Stomach (tissue), 4 donors: ENCODE results near the gene ZNF613.

Experiments used
- POLR2A ChIP-seq, 4 donors: fragments of 450-650 bp; IDR thresholded peaks; one replicate each; pipeline ENCODE4 v1.6.1; 2016; ENCODE audit warnings: antibody characterized with exemption in 4 of 4, control low read depth in 2 of 4, mild to moderate bottlenecking in 1 of 4, moderate library complexity in 1 of 4
- TF ChIP-seq, protein P1 (sequence below), 7 experiments: fragments of 450-650 bp in 4 of 7; fragments of 200-600 bp in 3 of 7; sonication (generic) in 3 of 7; IDR thresholded peaks; one replicate each; pipeline ENCODE4 v1.5.1; 2016 to 2019; ENCODE audit warnings: antibody characterized with exemption in 7 of 7, control low read depth in 2 of 7, mild to moderate bottlenecking in 1 of 7

DNA sequence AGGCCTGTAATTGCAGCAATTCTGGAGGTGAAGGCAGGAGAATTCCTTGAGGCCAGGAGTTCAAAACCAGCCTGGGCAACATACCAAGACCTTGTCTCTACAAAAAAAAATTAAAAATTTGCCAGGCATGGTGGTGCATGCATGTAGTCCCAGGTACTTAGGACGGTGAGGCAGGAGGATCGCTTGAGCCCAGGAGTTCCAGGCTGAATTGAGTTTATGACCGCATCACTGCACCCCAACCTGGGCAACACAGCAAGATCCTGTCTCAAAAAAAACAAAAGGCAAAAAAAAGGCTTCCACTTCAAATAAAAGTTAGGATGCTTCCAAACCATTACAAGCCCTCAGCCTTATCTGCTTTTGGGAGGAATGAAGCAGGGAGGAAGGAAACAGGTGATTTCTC, 44.8 kb upstream of the ZNF613 start:
- TF ChIP-seq, protein P1, sequence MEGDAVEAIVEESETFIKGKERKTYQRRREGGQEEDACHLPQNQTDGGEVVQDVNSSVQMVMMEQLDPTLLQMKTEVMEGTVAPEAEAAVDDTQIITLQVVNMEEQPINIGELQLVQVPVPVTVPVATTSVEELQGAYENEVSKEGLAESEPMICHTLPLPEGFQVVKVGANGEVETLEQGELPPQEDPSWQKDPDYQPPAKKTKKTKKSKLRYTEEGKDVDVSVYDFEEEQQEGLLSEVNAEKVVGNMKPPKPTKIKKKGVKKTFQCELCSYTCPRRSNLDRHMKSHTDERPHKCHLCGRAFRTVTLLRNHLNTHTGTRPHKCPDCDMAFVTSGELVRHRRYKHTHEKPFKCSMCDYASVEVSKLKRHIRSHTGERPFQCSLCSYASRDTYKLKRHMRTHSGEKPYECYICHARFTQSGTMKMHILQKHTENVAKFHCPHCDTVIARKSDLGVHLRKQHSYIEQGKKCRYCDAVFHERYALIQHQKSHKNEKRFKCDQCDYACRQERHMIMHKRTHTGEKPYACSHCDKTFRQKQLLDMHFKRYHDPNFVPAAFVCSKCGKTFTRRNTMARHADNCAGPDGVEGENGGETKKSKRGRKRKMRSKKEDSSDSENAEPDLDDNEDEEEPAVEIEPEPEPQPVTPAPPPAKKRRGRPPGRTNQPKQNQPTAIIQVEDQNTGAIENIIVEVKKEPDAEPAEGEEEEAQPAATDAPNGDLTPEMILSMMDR (IDR thresholded peaks at IDR 0.05) = no peak
- TF ChIP-seq POLR2A (IDR thresholded peaks at IDR 0.05) = no peak
